Heart left ventricle (tissue), 16 donors: ENCODE measurements around the gene ESPN. TPM values are rescaled to one million over a fixed set of nuclear protein-coding genes. Genes with fewer than 3 reads are reported as not detected.
"Not testable (repeated sequence)": the region's sequence is repeated elsewhere in the genome, so short reads cannot be mapped to it uniquely, and the experiment has no call there.

Source experiments
- ATAC-seq, 4 donors: fragments of 200-7000 bp; cut with Tn5 transposase; one replicate each; pipeline ENCODE4 v1.9.1; 2020 to 2022; ENCODE audit warnings: moderate library complexity in 4 of 4, mild to moderate bottlenecking in 3 of 4, moderate number of reproducible peaks in 1 of 4
- DNase-seq, 5 donors: peaks; one replicate each; pipeline ENCODE4 v3.0.0-alpha.2; 2020
- H3K27ac ChIP-seq, 12 donors: fragments of 200-600 bp; sonication (generic) in 4 of 12; one replicate each; pipeline versions ENCODE4 v1.5.0 to v1.8.0; 2016 to 2022; ENCODE audit warnings: mild to moderate bottlenecking in 2 of 12
- H3K27me3 ChIP-seq, 9 donors: fragments of 200-600 bp; sonication (generic) in 2 of 9; one replicate each; pipeline versions ENCODE4 v1.5.1 to v1.8.0; 2016 to 2022; ENCODE audit warnings: mild to moderate bottlenecking in 3 of 9
- H3K36me3 ChIP-seq, 9 donors: fragments of 200-600 bp; sonication (generic) in 2 of 9; one replicate each; pipeline versions ENCODE4 v1.5.0 to v1.8.0; 2018 to 2022; ENCODE audit warnings: mild to moderate bottlenecking in 2 of 9
- H3K4me1 ChIP-seq, 12 donors: fragments of 200-600 bp; sonication (generic) in 4 of 12; one replicate each; pipeline versions ENCODE4 v1.5.0 to v1.8.0; 2016 to 2022; ENCODE audit warnings: mild to moderate bottlenecking in 3 of 12
- H3K4me3 ChIP-seq, 12 donors: fragments of 200-600 bp; sonication (generic) in 4 of 12; one replicate each; pipeline versions ENCODE4 v1.5.0 to v1.8.0; 2017 to 2022; ENCODE audit warnings: mild to moderate bottlenecking in 9 of 12, moderate library complexity in 4 of 12
- H3K9me3 ChIP-seq, 12 donors: fragments of 200-600 bp; sonication (generic) in 4 of 12; one replicate each; pipeline versions ENCODE4 v1.5.0 to v1.8.0; 2016 to 2022; ENCODE audit warnings: mild to moderate bottlenecking in 1 of 12
- POLR2A ChIP-seq, 2 donors: fragments of 450-650 bp; IDR thresholded peaks; one replicate each; pipeline ENCODE4 v1.6.1; 2017; ENCODE audit warnings: antibody characterized with exemption in 2 of 2, mild to moderate bottlenecking in 2 of 2, moderate library complexity in 2 of 2
- WGBS, 4 donors: extraction: QIAGEN DNeasy Blood & Tissue Kit in 2 of 4; methylation state at CpG; one replicate each; pipeline versions ENCODE4 v1.1.5 to v1.1.7; 2013 to 2018; 5-methylcytosine and 5-hydroxymethylcytosine counted together
- intact Hi-C, 10 donors: fragments of 100-400 bp; cut with DNase I; formaldehyde crosslinking; loops; one replicate each; pipeline versions ENCODE4 v1.11.1 to v1.14.2; 2022
- polyA plus RNA-seq, 2 donors: library from polyadenylated mRNA; stranded (reverse); fragments of 200-250 nt; gene quantifications; one replicate each; pipeline ENCODE4 v1.2.3, GENCODE V29; 2013
- total RNA-seq, 9 donors: library from RNA; depleted of rRNA in 2 of 9; stranded (reverse); fragments of >200 nt in 2 of 9; fragmentation: NEBNext Ultra II Directional in 3 of 9; extraction: Animal tissue kit (Norgen Biotek cat#: 25700) in 3 of 9; gene quantifications; one replicate each; pipeline versions ENCODE4 v1.1.0 to v1.2.4, GENCODE V29; 2016 to 2023
- TF ChIP-seq, protein P1 (sequence below), 12 donors: fragments of 200-600 bp; sonication (generic) in 4 of 12; IDR thresholded peaks; one replicate each; pipeline versions ENCODE4 v1.5.0 to v1.8.0; 2018 to 2022; ENCODE audit warnings: antibody characterized with exemption in 12 of 12, mild to moderate bottlenecking in 5 of 12
- donor health status: ischemic (EF 13 %, LVEDD 7.1; RV severe dilation, severe dysfunction).
- donor health status: healthy with polysubstance abuse.
- donor health status: DM: no; HTN: yes; CAD: no.
- donor health status: DM: no; HTN: no; CAD: no.
- donor health status: ischemic (EF 25% LVEDD 6.9; RV normal size, moderate dysfunction).
- donor health status: ischemic (EF 25% LVEDD 5.7; RV mildly dilated, moderate dysfunction).
- donor health status: healthy.
- donor health status: DM: yes; HTN: yes; CAD: no.
- donor health status: ischemic (EF 35%, LVEDD 5.7; RV mildly dilated, moderate dysfunction).
- donor health status: nonischemic (EF 11% LVEDD 7.7; RV severe dilation, severe dysfunction).
- donor health status: DM: yes; HTN: yes; CAD: no.
- donor health status: PGD.
- donor health status: ischemic (EF 29% LVEDD 5.4; RV normal size, mild dysfunction).
- donor health status: nonischemic (EF 23%, LVEDD 6.1; RV moderate dilation, normal function).

Gene ESPN
- total and polyA plus RNA-seq, 11 donors = 0.10 to 1.3 (median 0.21) TPM; not detected in 6

DNA sequence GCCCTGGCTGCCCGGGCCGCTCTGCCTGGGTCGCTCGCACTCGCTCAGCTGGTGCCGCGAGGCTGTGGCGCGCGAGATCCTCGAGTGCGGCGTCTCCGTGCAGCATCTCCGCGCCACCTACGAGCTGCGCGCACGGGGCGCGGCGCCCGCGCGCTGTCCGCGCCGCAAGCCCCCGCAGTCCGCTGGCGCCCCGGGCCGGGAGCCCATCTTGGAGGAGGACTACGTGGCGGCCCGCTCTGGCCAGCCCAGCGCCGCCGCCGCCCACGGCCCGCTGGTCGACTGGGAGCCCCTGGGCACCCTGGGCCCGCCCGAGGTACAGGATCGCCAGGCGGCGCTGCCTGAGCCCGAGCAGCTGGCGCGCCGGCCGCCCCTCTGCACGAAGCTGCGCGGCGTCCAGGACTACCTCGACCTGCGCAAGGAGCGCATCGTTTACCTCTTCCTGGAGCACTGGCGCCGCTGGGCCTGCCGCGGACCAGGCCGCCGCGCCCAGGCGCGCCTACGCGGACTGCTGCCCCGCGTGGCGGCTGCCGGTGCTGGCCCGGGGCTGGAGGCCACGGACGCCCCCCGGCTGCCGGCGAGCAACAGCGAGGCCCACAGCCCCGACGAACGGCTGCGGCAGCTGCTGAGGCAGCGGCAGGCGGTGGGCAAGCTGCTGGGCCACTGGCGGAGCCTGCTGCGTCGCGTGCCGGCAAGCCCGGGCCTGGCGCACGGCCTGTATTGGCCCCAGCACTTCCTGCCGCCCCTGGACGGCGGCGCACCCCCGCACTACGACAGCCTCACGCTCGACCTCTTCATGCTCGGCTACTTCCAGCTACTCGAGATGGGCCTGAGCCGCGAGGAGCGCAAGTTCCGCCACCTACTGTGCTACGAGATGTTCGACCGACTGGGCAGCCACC is 30.5 kb downstream of the ESPN start:
- no peak overlapping the region for H3K27ac ChIP-seq
- WGBS, 4 donors = 4 to 13% (median 5%) methylated on average over 51 to 115 of the region's 115 CpGs
- H3K4me3 ChIP-seq = peak overlapping the region in 2 of 12 donors; percentile 2 to 30
- ATAC-seq = peak in 2 of 4 donors; percentile 26 to 46
- peaks cover 22 to 93% (median 60%) of the 10 kb centered on the region in 9 donors for H3K27me3 ChIP-seq
- intact Hi-C loops = no loop called here
- H3K9me3 ChIP-seq = no peaks in the 10 kb centered on the region
- no peaks in the 10 kb centered on the region for H3K36me3 ChIP-seq
- H3K4me1 ChIP-seq = peaks cover 0 to 25% (median 3%) of the 10 kb centered on the region in 12 donors
- no peak for TF ChIP-seq POLR2A (IDR thresholded peaks at IDR 0.05)
- TF ChIP-seq, protein P1, sequence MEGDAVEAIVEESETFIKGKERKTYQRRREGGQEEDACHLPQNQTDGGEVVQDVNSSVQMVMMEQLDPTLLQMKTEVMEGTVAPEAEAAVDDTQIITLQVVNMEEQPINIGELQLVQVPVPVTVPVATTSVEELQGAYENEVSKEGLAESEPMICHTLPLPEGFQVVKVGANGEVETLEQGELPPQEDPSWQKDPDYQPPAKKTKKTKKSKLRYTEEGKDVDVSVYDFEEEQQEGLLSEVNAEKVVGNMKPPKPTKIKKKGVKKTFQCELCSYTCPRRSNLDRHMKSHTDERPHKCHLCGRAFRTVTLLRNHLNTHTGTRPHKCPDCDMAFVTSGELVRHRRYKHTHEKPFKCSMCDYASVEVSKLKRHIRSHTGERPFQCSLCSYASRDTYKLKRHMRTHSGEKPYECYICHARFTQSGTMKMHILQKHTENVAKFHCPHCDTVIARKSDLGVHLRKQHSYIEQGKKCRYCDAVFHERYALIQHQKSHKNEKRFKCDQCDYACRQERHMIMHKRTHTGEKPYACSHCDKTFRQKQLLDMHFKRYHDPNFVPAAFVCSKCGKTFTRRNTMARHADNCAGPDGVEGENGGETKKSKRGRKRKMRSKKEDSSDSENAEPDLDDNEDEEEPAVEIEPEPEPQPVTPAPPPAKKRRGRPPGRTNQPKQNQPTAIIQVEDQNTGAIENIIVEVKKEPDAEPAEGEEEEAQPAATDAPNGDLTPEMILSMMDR (IDR thresholded peaks at IDR 0.05) = peak in 3 of 12 donors; percentile 8 to 26 (median 24)
- no peak for DNase-seq

DNA sequence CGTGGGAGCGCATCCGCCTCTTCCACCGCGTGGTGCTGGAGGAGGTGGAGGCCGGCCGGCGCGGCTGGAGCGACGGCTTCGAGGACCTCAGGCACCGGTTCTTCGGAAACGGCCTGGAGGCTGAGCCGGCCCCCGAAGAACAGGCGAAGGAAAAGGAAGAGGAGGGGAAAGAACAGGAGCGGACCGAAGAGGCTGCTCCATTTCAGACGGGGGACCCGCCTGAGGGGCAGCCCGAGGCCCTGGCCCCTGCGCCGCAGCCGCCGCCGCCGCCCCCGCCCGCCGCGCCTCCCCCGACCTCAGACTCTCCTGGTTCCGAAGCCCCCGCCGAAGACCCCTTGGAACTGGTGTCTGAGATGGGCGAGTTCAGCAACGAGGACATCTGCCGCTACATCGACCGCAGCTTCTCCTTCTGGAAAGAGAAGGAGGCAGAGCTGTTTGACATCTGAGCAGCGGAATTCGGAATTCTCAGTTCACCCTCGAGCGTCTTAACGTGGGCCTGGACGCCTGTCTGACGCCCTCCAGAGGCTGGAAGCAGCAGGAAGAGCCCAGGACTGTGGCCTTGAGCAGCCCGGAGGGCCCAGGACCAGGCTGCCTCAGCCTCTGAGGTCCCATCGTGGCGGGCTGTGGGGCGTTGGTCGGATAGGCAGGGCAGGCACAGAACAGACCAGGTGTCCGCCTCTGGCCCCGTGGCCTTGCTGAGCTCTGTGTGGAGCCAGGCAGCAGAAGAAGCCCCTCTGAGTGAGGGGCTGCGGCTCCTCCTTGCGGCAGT is 31.4 kb downstream of the ESPN start:
- ATAC-seq, H3K36me3 ChIP-seq, H3K27ac ChIP-seq, intact Hi-C loops, DNase-seq, H3K4me3 ChIP-seq, H3K9me3 ChIP-seq: not testable (repeated sequence)
- peaks cover 22 to 97% (median 58%) of the 10 kb centered on the region in 9 donors for H3K27me3 ChIP-seq
- H3K4me1 ChIP-seq = peaks cover 0 to 32% (median 7%) of the 10 kb centered on the region in 12 donors
- WGBS, 4 donors = 21 to 30% (median 29%) methylated on average over 31 to 58 of the region's 58 CpGs

DNA sequence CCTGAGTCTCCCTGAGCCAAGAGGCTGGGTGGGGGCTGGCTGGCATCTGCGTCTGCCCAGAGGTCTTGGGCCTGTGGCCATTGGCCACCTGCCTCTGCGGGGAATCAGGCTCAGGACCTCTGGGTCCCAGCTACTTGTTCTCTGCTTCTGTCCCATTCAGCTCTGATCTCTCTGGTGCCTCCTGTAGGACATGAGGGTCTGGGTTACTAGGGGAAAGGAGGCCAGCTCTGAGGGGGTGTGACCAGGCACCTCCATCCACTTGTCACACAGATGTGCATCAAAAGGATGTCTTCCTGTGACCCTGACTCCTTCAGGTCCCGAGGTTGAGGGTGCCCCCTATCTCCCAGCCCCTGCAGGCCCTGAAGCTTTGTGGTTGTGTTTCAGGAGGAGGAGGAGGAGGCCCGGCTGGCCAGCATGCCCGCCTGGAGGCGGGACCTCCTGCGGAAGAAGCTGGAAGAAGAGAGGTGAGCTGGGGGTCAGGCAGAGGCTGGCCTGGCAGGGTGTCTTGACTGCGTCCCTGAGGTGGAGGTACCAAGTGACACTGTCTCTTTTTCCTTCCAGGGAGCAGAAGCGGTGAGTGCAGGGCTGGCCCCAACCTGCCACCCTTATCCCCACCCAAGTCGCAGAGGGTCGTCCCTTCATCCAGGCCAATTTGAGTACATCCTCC is 32.4 kb downstream of the ESPN start:
- Histone ChIP-seq H3K4me1 (peaks cover 0 to 38% (median 7%) of the 10 kb centered on the region in 12 donors), H3K27me3 (peaks cover 12 to 89% (median 51%) of the 10 kb centered on the region in 9 donors), H3K36me3 (peaks cover 0 to 9% (median under 1%) of the 10 kb centered on the region in 9 donors), H3K27ac (no peak overlapping the region), H3K9me3 (no peaks in the 10 kb centered on the region), H3K4me3 (no peak overlapping the region)
- intact Hi-C loops = no loop called here
- ATAC-seq (no peak), DNase-seq (no peak)
- TF ChIP-seq, protein P1 (IDR thresholded peaks at IDR 0.05) = no peak
- TF ChIP-seq POLR2A (IDR thresholded peaks at IDR 0.05) = no peak
- WGBS, 4 donors = 72 to 79% (median 75%) methylated on average over 11 of the region's 11 CpGs

DNA sequence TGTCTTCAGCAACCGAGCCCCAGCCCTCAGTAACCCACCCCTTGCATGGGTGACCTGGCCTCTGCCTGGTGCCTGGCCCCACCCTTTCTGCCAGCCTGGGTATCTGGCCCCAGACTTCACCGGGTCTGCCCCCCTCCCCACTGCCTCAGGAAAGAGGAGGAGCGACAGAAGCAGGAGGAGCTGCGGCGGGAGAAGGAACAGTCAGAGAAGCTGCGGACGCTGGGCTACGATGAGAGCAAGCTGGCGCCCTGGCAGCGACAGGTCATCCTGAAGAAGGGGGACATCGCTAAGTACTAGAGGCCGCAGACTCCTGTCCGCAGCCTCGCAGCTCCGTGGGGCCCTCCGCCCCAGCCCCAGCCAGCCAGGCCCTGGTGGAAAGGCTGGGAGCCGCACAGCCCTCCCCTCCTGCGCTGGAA is 35.3 kb downstream of the ESPN start:
- peak overlapping the region in 10 of 12 donors; percentile 20 to 55 (median 34) for H3K4me3 ChIP-seq
- ATAC-seq (no peak), DNase-seq (no peak)
- peaks cover 0 to 24% (median 13%) of the 10 kb centered on the region in 9 donors for H3K36me3 ChIP-seq
- peak overlapping the region in 2 of 12 donors; percentile 42 to 52 for H3K27ac ChIP-seq
- intact Hi-C loops = no loop called here
- no peaks in the 10 kb centered on the region for H3K9me3 ChIP-seq
- H3K27me3 ChIP-seq = peaks cover 0 to 60% (median 26%) of the 10 kb centered on the region in 9 donors
- peaks cover 0 to 35% (median 11%) of the 10 kb centered on the region in 12 donors for H3K4me1 ChIP-seq
- WGBS, 4 donors = 8 to 17% (median 10%) methylated on average over 10 to 18 of the region's 18 CpGs
- TF ChIP-seq, protein P1 (IDR thresholded peaks at IDR 0.05) = no peak
- no peak for TF ChIP-seq POLR2A (IDR thresholded peaks at IDR 0.05)
